ENCODE results near the gene OSGEP. TPM values are rescaled to one million over a fixed set of nuclear protein-coding genes. Genes with fewer than 3 reads are reported as not detected.
A peak's percentile ranks its signal among the peaks of the same experiment; 100 is the strongest.

Gene OSGEP
- total and polyA plus RNA-seq, 2 experiments from 2014 or later, result 29.0 to 59.5 TPM

- Histone ChIP-seq H3K4me2 (no peak overlapping the region), H3K4me1 (ENCODE audit: insufficient read depth) (no peaks in the 10 kb centered on the region), H4K20me1 (replicated peaks; ENCODE audit: insufficient read depth) (peaks cover 3% of the 10 kb centered on the region; the same call in 1 of the 2 replicates), H3K4me3 (no peak overlapping the region), H3K79me2 (replicated peaks; ENCODE audit: insufficient read depth) (no peaks in the 10 kb centered on the region), H3K27me3 (ENCODE audit: insufficient read depth) (no peaks in the 10 kb centered on the region), H3K27ac (ENCODE audit: low read depth) (no peak overlapping the region), H3K9me2 (ENCODE audit: insufficient read depth) (no peaks in the 10 kb centered on the region), H3K36me3 (ENCODE audit: insufficient read depth) (no peaks in the 10 kb centered on the region; the same call in 1 of the 2 replicates), H2AFZ (no peak overlapping the region), H3F3A (replicated peaks; ENCODE audit: low read depth) (no peaks in the 10 kb centered on the region)
- peaks cover 25% of the 10 kb centered on the region for H3K36me3 Mint-ChIP-seq (ENCODE audit: low read depth)
- no peak overlapping the region for H3K4me3 Mint-ChIP-seq
- H3K4me1 Mint-ChIP-seq, result no peaks in the 10 kb centered on the region
- no peak for TF ChIP-seq STAT1 (IDR thresholded peaks at IDR 0.05; ENCODE audit: unreplicated experiment)
- TF ChIP-seq CREB1 (CRISPR knock-in tag; IDR thresholded peaks at IDR 0.05; ENCODE audit: low read depth), result no peak
- no peak for TF ChIP-seq NANOG (IDR thresholded peaks at IDR 0.05; ENCODE audit: borderline replicate concordance)
- no peak for TF ChIP-seq POLR2AphosphoS5 (IDR thresholded peaks at IDR 0.05; ENCODE audit: low read depth)
- TF ChIP-seq, protein P1, sequence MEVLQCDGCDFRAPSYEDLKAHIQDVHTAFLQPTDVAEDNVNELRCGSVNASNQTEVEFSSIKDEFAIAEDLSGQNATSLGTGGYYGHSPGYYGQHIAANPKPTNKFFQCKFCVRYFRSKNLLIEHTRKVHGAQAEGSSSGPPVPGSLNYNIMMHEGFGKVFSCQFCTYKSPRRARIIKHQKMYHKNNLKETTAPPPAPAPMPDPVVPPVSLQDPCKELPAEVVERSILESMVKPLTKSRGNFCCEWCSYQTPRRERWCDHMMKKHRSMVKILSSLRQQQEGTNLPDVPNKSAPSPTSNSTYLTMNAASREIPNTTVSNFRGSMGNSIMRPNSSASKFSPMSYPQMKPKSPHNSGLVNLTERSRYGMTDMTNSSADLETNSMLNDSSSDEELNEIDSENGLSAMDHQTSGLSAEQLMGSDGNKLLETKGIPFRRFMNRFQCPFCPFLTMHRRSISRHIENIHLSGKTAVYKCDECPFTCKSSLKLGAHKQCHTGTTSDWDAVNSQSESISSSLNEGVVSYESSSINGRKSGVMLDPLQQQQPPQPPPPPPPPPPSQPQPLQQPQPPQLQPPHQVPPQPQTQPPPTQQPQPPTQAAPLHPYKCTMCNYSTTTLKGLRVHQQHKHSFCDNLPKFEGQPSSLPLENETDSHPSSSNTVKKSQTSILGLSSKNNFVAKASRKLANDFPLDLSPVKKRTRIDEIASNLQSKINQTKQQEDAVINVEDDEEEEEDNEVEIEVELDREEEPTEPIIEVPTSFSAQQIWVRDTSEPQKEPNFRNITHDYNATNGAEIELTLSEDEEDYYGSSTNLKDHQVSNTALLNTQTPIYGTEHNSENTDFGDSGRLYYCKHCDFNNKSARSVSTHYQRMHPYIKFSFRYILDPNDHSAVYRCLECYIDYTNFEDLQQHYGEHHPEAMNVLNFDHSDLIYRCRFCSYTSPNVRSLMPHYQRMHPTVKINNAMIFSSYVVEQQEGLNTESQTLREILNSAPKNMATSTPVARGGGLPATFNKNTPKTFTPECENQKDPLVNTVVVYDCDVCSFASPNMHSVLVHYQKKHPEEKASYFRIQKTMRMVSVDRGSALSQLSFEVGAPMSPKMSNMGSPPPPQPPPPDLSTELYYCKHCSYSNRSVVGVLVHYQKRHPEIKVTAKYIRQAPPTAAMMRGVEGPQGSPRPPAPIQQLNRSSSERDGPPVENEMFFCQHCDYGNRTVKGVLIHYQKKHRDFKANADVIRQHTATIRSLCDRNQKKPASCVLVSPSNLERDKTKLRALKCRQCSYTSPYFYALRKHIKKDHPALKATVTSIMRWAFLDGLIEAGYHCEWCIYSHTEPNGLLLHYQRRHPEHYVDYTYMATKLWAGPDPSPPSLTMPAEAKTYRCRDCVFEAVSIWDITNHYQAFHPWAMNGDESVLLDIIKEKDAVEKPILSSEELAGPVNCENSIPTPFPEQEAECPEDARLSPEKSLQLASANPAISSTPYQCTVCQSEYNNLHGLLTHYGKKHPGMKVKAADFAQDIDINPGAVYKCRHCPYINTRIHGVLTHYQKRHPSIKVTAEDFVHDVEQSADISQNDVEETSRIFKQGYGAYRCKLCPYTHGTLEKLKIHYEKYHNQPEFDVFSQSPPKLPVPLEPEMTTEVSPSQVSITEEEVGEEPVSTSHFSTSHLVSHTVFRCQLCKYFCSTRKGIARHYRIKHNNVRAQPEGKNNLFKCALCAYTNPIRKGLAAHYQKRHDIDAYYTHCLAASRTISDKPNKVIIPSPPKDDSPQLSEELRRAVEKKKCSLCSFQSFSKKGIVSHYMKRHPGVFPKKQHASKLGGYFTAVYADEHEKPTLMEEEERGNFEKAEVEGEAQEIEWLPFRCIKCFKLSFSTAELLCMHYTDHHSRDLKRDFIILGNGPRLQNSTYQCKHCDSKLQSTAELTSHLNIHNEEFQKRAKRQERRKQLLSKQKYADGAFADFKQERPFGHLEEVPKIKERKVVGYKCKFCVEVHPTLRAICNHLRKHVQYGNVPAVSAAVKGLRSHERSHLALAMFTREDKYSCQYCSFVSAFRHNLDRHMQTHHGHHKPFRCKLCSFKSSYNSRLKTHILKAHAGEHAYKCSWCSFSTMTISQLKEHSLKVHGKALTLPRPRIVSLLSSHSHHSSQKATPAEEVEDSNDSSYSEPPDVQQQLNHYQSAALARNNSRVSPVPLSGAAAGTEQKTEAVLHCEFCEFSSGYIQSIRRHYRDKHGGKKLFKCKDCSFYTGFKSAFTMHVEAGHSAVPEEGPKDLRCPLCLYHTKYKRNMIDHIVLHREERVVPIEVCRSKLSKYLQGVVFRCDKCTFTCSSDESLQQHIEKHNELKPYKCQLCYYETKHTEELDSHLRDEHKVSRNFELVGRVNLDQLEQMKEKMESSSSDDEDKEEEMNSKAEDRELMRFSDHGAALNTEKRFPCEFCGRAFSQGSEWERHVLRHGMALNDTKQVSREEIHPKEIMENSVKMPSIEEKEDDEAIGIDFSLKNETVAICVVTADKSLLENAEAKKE (CRISPR knock-in tag; IDR thresholded peaks at IDR 0.05), result no peak
- no peak for TF ChIP-seq EZH2phosphoT487 (IDR thresholded peaks at IDR 0.05; ENCODE audit: unreplicated experiment)
- no peak for TF ChIP-seq JUNB (IDR thresholded peaks at IDR 0.05; ENCODE audit: unreplicated experiment)
- TF ChIP-seq EZH2 (IDR thresholded peaks at IDR 0.05; ENCODE audit: low read depth, unreplicated experiment), result no peak
- H3K27me3 Mint-ChIP-seq (ENCODE audit: insufficient read depth, low read depth, poor library complexity), result peaks cover 2% of the 10 kb centered on the region
- peak overlapping the region; percentile 43; the same call in 1 of the 2 replicates for H3K27ac Mint-ChIP-seq
- DNase-seq (ENCODE audit: low spot score), result no peak
- H3K9me3 Mint-ChIP-seq, result no peaks in the 10 kb centered on the region
- no peak for ATAC-seq
These were observed 53.5 kb downstream of the OSGEP start for GRCh38 chr14:20400965-20401593.

Data from GM23338 (cell line).